AG10803 (cell line): ENCODE results near the gene DROSHA.

Experiments
- DNase-seq: peaks from one replicate; pipeline ENCODE4 v3.0.0; 2010; ENCODE audit warnings: low read depth
- H3K4me3 ChIP-seq: 2 replicates; pipeline ENCODE4 v1.5.1; 2011; ENCODE audit warnings: mild to moderate bottlenecking, low read length, control low read depth
- TF ChIP-seq, protein P1 (sequence below): conservative IDR thresholded peaks from 2 replicates; pipeline ENCODE4 v1.5.1; 2011; ENCODE audit warnings: mild to moderate bottlenecking, low read length, control low read depth, inconsistent platforms

Gene DROSHA

DNA sequence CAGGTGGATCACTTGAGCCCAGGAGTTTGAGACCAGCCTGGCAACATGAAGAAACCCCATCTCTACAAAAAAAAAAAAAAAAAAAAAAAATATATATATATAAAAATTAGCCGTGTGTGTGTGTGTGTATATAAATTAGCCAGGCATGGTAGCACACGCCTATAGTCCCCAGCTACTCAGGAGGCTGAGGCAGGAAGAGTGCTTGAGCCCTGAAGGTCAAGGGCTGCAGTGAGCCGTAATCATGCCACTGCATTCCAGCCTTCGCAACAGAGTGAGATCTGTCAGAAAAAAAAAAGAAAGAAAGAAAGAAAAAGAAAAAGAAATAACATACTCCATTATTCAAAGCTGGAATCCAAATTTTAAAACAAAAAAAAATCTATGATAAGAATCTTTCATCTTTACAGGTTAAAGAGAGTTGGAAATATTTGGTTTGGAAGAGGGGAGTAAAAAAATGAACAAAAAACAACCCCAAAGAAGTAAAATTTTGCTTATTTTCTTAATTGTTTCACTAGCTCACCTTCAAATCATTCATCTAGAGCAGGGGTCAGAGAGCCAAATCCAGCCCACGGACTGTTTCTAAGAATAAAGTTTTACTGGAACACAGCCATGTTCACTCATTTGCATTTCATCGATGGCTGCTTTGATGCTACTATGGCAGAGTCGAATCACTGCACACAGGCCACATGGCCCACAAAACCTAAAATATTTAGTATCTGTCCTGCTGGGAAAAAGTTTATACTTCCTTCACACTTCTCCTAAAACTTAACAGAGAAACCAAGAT is 109.9 kb downstream of the DROSHA start:
- TF ChIP-seq, protein P1, sequence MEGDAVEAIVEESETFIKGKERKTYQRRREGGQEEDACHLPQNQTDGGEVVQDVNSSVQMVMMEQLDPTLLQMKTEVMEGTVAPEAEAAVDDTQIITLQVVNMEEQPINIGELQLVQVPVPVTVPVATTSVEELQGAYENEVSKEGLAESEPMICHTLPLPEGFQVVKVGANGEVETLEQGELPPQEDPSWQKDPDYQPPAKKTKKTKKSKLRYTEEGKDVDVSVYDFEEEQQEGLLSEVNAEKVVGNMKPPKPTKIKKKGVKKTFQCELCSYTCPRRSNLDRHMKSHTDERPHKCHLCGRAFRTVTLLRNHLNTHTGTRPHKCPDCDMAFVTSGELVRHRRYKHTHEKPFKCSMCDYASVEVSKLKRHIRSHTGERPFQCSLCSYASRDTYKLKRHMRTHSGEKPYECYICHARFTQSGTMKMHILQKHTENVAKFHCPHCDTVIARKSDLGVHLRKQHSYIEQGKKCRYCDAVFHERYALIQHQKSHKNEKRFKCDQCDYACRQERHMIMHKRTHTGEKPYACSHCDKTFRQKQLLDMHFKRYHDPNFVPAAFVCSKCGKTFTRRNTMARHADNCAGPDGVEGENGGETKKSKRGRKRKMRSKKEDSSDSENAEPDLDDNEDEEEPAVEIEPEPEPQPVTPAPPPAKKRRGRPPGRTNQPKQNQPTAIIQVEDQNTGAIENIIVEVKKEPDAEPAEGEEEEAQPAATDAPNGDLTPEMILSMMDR: no peak
- no peak overlapping the region for H3K4me3 ChIP-seq
- no peak for DNase-seq

DNA sequence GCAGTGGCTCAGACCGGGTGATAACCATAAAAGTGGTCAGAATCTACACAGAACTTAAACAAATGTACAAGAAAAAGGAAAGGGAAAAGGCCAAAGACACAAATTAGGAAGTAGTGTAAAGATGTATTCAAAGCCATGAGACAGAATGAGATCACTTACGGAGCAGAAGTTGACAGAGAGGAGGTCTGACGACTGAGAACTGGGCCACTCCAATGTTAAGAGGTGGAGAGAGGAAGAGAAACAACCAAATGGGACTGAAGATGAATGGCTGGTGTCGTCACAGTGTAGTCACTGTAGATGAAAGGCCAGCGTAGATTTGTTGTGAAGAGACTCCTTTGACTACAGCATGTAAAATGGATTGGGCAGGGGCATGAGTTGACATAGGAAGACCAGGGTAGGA is 114.4 kb downstream of the DROSHA start:
- TF ChIP-seq, protein P1: no peak
- H3K4me3 ChIP-seq: no peak overlapping the region
- DNase-seq: no peak

DNA sequence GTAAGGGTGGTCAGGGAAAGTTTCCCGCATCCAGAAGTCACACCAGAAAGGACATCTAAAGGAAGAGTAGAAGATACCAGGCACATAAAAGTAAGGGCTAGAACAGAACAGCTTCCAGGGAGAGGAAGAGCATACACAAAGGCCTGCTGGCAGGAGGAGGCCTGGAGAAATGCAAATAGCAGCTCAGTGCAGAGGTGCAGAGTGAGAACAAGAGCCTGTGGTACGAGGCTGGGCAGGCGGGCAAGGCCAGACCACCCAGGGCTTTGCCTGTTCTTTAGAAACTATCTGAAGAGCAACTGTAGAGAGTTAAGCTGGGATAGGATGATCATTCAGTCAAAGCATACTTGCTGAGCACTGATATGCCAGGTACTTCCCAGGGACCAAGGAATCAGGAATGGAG is 115.3 kb downstream of the DROSHA start:
- TF ChIP-seq, protein P1: no peak

DNA sequence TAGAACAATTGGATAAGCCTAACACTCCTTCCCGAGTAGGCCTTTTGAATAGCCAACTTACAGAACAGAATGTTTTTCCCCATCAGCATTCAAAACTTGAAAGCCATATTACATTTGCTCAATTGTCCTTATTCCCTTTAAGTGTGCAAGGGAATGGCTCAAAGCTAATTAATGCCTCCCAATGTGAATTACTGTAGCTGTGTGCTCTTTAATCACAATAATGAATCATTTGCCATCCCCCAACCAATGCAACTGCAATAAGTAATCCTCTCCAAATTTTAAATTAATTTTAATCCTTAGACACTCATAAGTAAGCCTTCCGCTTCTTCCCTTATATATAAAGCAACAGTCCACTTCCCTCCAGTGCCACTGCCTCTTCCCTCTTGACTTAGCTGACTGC is 115.9 kb downstream of the DROSHA start:
- no peak for DNase-seq
- TF ChIP-seq, protein P1: no peak
- H3K4me3 ChIP-seq: no peak overlapping the region

More for the DNA sequence above, 115.3 kb downstream of the DROSHA start:
- no peak overlapping the region for H3K4me3 ChIP-seq
- no peak for DNase-seq

DNA sequence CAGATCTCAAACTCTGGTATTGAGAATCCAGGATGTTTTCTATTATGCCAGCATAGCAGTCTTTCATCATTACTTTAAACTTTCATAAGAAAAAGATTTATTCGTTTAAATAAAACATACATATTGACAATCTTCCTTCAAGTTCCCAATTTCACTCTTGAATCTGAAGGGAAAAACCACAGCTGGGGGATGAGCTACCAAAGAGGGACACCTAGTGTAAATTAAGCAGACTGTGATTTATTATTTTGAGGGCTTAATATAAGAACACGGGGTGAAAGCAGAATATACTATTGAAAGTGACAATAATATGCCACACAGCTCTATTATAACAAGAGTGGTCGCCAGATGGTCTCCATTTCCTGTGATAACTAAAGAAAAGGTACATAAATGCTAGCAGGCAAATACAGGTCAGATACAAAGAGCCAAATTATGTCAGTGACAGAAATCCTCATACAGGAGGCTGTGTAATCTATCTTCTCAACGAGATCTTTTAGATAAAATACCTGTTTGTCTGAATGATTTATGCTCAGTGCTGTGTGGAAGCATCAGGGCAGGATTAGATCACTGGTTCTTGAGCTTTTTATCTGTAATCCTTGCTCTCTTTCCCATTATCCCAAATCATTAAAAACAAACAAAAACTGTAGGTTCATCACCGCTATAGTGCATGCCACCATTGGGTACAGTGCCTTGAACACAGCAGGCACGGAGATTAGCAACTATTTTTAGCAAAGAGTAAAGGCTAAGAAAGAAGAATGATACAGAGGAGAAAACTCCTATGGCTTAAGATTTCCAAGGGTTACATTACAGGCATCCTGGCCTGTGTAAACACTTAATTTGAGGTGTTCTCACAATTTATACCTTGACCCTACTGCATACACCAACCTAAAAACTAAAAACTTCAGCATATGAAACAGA is 116.6 kb downstream of the DROSHA start:
- no peak overlapping the region for H3K4me3 ChIP-seq
- peak; percentile 25 for DNase-seq
- TF ChIP-seq, protein P1: peak; percentile 44

DNA sequence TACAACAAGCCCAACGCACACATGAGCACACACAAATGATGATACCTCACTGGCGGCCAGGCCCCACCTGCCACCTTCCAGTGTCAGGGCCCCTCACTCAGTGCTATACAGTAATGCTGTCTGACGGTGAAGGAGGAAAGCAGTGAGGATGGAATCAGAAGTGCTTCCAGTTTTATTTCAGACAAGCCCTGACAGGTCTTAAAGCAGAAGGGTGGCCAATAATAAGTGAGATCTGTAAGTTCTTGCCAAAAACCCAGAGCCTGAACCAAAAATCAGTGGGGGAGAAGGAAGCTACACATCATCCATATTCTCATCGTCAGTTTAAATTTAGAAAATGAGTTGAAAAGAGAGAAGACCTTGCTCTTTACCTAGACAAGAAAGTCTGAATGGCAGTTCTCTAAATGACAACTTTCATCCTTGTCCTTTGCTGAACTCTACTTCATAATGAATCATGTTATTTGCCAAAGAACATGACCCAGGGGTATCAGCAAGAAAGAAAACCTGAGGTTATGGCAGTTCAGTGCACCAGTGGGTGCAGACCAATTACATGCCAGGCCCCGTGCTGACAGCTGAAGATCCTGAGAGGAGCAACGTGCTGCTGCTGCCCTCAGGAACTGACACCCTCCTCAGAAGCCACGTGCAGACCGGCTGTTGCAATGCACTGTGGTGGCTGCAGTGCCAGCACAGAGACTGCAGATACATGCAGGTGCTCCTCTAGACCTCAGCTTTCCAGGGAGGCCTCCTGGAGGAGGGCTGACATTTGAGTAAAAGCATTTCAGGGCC is 118.7 kb downstream of the DROSHA start:
- H3K4me3 ChIP-seq: no peak overlapping the region
- peak; percentile 6 for DNase-seq
- TF ChIP-seq, protein P1: no peak
